T-helper 1 cell (primary cell): Measurements from ENCODE around the gene NLGN1.
"Not testable (repeated sequence)": the region's sequence is repeated elsewhere in the genome, so short reads cannot be mapped to it uniquely, and the experiment has no call there.

ENCODE experiments used
- DNase-seq, 5 donors: peaks; one replicate each; pipeline ENCODE4 v3.0.0-alpha.2; 2012 to 2020

The NLGN1 gene

DNA sequence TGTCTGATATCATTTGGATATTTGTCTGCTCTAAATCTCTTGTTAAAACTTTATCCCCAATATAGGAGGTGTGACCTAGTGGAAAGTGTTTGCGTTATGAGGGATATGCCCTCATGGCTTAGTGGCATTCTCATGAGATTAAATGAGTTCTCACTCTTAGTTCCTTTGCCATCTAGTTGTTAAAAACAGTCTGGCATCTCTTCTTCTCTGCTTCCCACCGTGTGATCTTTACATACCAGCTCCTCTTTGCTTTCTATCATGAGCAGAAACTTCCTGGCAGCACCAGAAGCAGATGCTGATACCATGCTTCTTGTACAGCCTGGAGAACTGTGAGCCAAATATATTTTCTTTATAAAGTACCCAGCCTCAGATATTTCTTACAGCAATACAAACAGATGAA is 33.0 kb downstream of the NLGN1 start:
- DNase-seq: no peak

DNA sequence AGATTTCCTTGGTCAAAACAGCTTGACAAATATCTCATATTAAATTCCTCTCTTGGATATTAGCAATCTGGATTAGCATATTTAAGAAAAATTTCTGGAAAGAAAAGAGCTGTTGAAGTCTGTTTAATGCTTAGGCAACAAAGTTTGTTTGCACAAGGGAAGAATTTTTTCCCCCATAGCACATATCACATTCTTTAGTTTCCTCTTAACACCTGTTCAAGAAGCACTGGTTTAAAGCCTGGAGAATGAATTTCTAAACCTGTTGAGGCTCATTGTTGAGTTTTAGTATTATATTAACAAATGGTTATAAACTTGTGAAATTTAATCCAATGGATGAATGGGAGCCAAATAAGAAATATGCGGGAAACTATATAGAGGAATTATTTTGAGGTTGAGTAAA is 41.5 kb downstream of the NLGN1 start:
- DNase-seq: no peak

- DNase-seq: no peak
These were observed 43.0 kb downstream of the NLGN1 start for GRCh38 chr3:173440514-173440913.

- DNase-seq: not testable (repeated sequence)
These were observed 54.0 kb downstream of the NLGN1 start for GRCh38 chr3:173451561-173451960.

GRCh38 chr3:173463250-173463649 is 65.7 kb downstream of the NLGN1 start:
- DNase-seq: no peak

GRCh38 chr3:173465112-173465511 is 67.6 kb downstream of the NLGN1 start:
- DNase-seq: no peak

GRCh38 chr3:173465898-173466678 is 68.5 kb downstream of the NLGN1 start:
- no peak for DNase-seq

DNA sequence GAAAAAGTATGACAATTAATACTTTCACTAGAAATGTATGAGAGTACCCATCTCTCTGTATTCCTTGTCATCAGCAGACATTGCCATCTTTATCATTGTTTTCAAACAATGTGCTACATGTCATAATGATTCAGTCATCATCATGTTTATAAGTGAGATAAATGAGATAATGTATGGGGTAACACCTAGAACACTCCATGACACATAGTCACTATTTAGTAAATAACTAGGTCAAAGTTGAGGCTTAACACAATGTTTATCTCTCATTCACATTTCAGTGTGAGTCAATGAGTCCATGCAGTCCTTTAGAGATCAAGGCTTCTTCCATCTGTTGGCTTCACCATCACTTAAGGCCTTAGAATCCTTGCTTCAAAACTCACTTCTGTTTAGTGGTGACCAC is 70.0 kb downstream of the NLGN1 start:
- DNase-seq: no peak

DNA sequence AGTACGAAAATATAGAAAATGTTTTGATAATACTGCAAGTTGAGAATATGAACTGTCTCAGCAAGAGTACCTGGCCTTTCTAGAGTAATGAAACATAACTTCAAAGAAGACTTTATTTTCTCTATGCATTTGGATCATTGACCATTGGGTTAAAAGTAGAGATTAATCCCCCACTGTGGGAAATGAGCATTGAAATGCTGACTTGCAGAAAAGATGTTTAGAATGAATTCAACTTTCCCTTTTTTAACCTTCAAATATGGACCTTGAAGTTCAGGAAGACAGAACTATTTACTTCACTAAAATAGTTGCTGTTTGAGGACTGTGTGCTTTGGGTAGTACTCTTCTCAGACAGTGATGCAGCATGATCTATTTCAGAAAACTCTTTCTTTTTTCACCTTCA is 75.7 kb downstream of the NLGN1 start:
- no peak for DNase-seq

- no peak for DNase-seq
These were observed 81.8 kb downstream of the NLGN1 start for GRCh38 chr3:173479301-173479700.

- DNase-seq: no peak
These were observed 104.5 kb downstream of the NLGN1 start for GRCh38 chr3:173501931-173502489.

- DNase-seq: no peak
These were observed 105.5 kb downstream of the NLGN1 start for GRCh38 chr3:173502983-173503568.

DNA sequence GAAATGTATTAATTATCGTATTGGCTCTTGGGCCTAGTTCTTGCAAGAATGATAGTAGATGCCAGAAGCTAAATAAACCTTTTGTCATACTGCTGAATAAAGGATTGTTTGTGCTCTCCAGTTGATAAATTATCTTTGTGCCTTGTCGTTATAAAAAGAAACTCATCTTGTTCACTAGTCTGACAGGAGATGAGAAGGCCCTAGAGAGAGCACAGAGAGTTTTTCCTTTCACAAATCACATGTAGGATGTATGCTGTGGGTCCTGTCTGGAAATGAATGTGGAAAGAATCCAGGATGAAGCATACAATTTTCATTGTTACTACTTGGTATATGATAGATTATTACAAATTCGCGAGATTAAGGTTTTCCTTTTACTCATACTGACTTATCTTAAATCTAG is 113.0 kb downstream of the NLGN1 start:
- no peak for DNase-seq

- DNase-seq: no peak
These were observed 115.6 kb downstream of the NLGN1 start for GRCh38 chr3:173513123-173513522.

DNA sequence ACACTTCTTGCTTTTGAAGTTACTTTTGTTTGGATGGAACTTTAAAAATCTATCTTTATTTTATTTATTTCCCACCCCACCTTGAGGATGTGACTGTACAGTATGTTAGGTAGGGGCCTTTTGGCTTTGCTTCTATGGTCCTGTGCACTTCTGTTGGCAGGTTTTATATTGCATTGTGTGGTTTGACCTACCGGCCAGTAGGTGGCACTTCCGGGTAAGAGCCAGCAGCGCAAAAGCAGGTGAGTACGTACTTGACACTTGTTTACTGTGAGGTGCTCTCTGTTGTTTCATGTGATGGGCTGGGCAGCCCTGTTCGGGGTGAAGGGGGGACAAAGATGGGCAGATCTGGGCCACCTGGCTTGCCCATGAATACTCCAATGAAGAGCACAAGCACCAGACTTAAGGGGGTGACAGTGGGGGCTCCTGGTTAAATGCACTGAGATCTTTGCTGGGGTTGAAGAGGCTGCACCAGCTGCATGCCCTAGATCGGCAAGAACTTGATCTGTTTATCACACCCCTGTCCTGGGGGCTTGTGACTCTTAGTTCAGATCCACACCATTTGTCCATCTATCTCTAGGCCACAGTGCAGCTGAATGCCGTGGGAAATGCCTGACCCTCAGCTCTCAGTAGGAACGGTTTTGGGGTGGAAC is 131.6 kb downstream of the NLGN1 start:
- DNase-seq: peak in 1 of 5 donors; percentile 11

DNA sequence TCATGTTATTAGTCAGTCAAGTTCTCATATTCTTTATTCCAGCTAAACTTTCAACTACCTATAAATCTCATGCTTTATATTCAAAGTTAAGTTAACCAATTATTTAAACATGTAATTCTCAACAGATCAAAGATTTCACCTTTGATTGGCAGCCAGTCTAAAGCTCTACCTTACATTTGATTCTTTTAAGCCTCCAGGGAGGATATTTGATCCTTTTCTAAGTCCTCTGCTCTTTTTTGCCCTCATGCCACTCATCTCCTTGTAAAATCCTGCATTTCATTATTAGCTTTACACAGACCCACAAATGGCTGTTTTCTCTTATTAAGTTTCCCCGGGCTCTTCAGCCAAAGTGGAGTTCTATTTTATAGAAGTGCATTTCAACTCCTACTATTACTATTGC is 134.1 kb downstream of the NLGN1 start:
- no peak for DNase-seq

- DNase-seq: no peak
These were observed 140.9 kb downstream of the NLGN1 start for GRCh38 chr3:173538410-173538809.

DNA sequence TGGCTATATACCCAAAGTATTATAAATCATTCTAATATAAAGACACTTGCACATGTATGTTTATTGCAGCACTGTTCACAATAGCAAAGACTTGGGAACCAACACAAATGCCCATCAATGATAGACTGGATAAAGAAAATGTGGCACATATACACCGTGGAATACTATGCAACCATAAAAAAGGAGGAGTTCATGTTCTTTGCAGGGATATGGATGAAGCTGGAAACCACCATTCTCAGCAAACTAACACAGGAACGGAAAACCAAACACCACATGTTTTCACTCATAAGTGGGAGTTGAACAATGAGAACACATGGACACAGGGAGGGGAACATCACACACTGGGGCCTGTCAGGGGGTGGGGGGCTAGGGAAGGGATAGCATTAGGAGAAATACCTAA is 148.0 kb downstream of the NLGN1 start:
- DNase-seq: not testable (repeated sequence)

- no peak for DNase-seq
These were observed 149.5 kb downstream of the NLGN1 start for GRCh38 chr3:173547070-173547469.

GRCh38 chr3:173548261-173548660 is 150.7 kb downstream of the NLGN1 start:
- DNase-seq: no peak

- no peak for DNase-seq
These were observed 155.0 kb downstream of the NLGN1 start for GRCh38 chr3:173552526-173552925.

DNA sequence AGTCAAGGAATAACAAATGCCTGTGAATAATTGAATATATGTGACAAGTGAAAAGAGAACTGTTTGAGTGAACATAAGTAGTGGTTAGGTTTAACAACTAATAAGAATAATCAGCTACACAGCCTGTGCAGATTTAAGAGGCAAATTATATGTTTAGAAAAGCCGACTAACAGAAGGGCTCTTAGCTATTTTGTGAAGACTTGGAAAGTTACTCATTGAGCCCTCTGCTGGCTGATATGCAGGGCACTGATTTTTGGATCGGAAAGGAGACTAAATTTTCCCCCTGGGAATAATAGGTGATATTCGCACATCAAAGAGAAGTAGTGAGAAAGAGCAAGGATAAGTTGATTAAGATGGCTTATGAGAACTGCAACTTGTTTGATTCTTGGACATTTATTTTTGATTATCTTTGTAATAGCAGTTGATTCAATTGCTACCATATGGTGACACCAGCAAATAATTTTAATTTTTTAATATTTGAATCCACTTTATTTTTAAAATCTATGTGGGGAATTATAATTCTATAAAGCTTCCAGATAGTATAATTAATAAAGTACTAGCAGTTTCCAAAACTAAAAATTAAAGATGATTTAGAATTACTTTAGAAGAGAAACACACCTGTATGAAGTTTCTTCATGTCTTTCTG is 156.2 kb downstream of the NLGN1 start:
- no peak for DNase-seq

DNA sequence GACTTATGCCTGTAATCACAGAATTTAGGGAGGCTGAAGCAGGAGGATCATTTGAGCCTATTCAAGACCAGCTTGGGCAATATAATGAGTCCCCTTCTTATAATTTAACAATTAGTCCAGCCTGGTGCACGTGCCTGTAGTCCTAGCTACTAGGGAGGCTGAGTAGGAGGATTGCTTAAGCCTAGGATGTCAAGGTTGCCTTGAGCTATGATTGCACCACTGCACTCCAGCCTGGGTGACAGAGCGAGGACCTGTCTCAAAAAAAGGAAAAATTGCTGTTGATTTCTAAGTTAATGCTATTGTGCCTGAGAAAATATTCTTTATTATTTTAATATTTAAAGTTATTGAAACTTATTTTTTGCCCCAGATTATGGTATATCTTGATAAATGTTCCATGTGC is 159.0 kb downstream of the NLGN1 start:
- no peak for DNase-seq
